A673 (cell line): ENCODE data around the gene ZBTB33. TPM values are rescaled to one million over a fixed set of nuclear protein-coding genes. Genes with fewer than 3 reads are reported as not detected.
A peak's percentile ranks its signal among the peaks of the same experiment; 100 is the strongest.

Experiments used
- BruUV-seq: library from RNA; stranded (reverse); fragments of 400-500 nt; replicated peaks from 2 replicates; lab custom pipeline; 2021; lab: Mats Ljungman, UMichigan
- CTCF ChIA-PET: fragments of 300-600 bp; sonication (Branson Sonifier 250); formaldehyde crosslinking; loops from one replicate; lab custom pipeline; 2022; ENCODE audit warnings: antibody characterized with exemption; lab: Charles Lee
- POLR2A ChIA-PET: fragments of 300-600 bp; sonication (Branson Sonifier 250); formaldehyde crosslinking; loops from one replicate; lab custom pipeline; 2022; ENCODE audit warnings: antibody characterized with exemption; ENCODE audit not compliant: low non-redundant PET; lab: Charles Lee
- DNase-seq: peaks from one replicate; pipeline ENCODE4 v3.0.0-alpha.2; 2015; ENCODE audit warnings: low spot score
- H3K27ac ChIP-seq: fragments of 200-600 bp; sonication (generic); 2 replicates; pipeline ENCODE4 v1.5.1; 2016; ENCODE audit warnings: mixed run types, low read depth, mild to moderate bottlenecking, mixed read lengths, antibody characterized with exemption, low read length; ENCODE audit not compliant: poor library complexity, severe bottlenecking
- H3K27me3 ChIP-seq: fragments of 200-600 bp; sonication (generic); replicated peaks from 2 replicates; pipeline ENCODE4 v1.6.1; 2017; ENCODE audit warnings: mixed run types, low read depth, mild to moderate bottlenecking, mixed read lengths, antibody characterized with exemption, low read length; ENCODE audit not compliant: insufficient read depth, poor library complexity
- H3K36me3 ChIP-seq: fragments of 200-600 bp; sonication (generic); 2 replicates; pipeline ENCODE4 v1.6.1; 2016; ENCODE audit warnings: mixed run types, mild to moderate bottlenecking, mixed read lengths, antibody characterized with exemption, low read length; ENCODE audit not compliant: insufficient read depth, poor library complexity, severe bottlenecking
- H3K4me1 ChIP-seq: fragments of 200-600 bp; sonication (generic); 2 replicates; pipeline ENCODE4 v1.6.1; 2017; ENCODE audit warnings: mixed run types, mild to moderate bottlenecking, mixed read lengths, antibody characterized with exemption, low read length; ENCODE audit not compliant: insufficient read depth, poor library complexity, severe bottlenecking
- H3K4me3 ChIP-seq: fragments of 200-600 bp; sonication (generic); 2 replicates; pipeline ENCODE4 v1.5.1; 2016; ENCODE audit warnings: low read depth, mixed run types, mild to moderate bottlenecking, mixed read lengths, low read length; ENCODE audit not compliant: poor library complexity, severe bottlenecking
- H3K9me3 ChIP-seq: fragments of 200-600 bp; sonication (generic); 2 replicates; pipeline ENCODE4 v1.6.1; 2016; ENCODE audit warnings: mixed run types, low read depth, mild to moderate bottlenecking, mixed read lengths, antibody characterized with exemption, low read length; ENCODE audit not compliant: poor library complexity, severe bottlenecking
- EZH2 ChIP-seq: fragments of 200-600 bp; sonication (generic); IDR thresholded peaks from 2 replicates; pipeline ENCODE4 v1.6.1; 2017; ENCODE audit warnings: borderline replicate concordance, low read depth, mild to moderate bottlenecking, mixed read lengths, antibody characterized with exemption, low read length; ENCODE audit not compliant: poor library complexity, severe bottlenecking
- intact Hi-C: fragments of 100-400 bp; cut with micrococcal nuclease; formaldehyde crosslinking; loops from one replicate; pipeline ENCODE4 v1.10.0; 2022; ENCODE audit not compliant: unreplicated experiment
- total RNA-seq: library from RNA; stranded (reverse); gene quantifications from 2 replicates; pipeline ENCODE4 v1.2.3, GENCODE V29; 2021
- TF ChIP-seq, protein P1 (sequence below): fragments of 300-800, 200-600 bp; sonication (generic); conservative IDR thresholded peaks from 2 replicates; pipeline ENCODE4 v1.5.1; 2017; ENCODE audit warnings: low read depth, mild to moderate bottlenecking, antibody characterized with exemption, low read length, moderate library complexity, mixed read lengths

ZBTB33 gene
- total RNA-seq, 1 experiment from 2014 or later, result 18.2 TPM

DNA sequence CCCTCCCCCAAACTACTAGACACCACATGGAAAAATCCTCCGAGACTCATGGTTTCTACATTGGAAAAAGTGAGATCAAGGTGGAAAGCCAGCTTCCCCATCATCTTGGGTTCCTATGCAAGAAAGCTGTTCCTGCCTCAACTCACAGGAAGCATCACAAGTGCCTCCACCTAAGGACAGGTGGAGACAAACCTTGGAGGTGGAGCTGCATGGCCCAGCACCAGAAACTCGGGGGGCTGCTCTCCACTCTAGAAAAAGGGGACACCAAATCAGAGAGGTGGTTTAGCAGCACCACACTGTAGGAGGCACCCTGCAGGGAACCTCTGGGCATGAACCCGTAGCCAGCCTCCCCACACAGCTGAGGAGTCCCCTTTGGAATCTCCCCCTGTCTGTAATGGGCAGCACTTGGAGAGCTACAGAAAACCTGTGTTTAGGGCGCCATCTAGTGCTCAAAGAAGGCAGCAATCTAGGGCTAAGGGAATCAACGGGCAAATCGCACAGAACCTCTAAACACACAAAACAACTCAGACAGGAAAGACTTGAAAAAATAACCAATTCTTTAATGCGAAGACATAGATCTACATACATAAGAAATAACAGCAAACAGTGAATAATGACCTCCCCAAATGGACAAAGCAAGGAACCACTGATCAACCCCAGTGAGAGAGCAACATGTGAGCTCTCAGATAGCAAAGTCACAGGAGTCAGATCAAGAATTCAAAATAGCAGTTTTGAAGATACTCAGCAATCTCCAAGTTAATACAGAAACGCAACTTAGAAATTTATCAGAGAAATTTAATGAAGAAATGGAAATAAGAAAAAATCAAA lies 37.0 kb upstream of the ZBTB33 start:
- Histone ChIP-seq H3K4me1 (no peaks in the 10 kb centered on the region), H3K36me3 (no peaks in the 10 kb centered on the region), H3K9me3 (no peaks in the 10 kb centered on the region), H3K4me3 (no peak overlapping the region), H3K27me3 (peaks cover 13% of the 10 kb centered on the region), H3K27ac (no peak overlapping the region)
- intact Hi-C loops, result loop anchor here (10.0 kb wide), 1 partner anchor 241 kb away; no protein-coding TSS in a partner anchor
- TF ChIP-seq, protein P1, sequence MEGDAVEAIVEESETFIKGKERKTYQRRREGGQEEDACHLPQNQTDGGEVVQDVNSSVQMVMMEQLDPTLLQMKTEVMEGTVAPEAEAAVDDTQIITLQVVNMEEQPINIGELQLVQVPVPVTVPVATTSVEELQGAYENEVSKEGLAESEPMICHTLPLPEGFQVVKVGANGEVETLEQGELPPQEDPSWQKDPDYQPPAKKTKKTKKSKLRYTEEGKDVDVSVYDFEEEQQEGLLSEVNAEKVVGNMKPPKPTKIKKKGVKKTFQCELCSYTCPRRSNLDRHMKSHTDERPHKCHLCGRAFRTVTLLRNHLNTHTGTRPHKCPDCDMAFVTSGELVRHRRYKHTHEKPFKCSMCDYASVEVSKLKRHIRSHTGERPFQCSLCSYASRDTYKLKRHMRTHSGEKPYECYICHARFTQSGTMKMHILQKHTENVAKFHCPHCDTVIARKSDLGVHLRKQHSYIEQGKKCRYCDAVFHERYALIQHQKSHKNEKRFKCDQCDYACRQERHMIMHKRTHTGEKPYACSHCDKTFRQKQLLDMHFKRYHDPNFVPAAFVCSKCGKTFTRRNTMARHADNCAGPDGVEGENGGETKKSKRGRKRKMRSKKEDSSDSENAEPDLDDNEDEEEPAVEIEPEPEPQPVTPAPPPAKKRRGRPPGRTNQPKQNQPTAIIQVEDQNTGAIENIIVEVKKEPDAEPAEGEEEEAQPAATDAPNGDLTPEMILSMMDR, result peak; percentile 88
- TF ChIP-seq EZH2, result no peak
- DNase-seq, result peak; percentile 76
- BruUV-seq, result no TSS peak
- POLR2A ChIA-PET, result no interaction called here
- CTCF ChIA-PET, result interaction anchor here (0.6 to 1.5 kb wide), 4 partner anchors 9 to 238 kb away, joined by 3 to 6 read pairs (median 4); no protein-coding TSS in a partner anchor

DNA sequence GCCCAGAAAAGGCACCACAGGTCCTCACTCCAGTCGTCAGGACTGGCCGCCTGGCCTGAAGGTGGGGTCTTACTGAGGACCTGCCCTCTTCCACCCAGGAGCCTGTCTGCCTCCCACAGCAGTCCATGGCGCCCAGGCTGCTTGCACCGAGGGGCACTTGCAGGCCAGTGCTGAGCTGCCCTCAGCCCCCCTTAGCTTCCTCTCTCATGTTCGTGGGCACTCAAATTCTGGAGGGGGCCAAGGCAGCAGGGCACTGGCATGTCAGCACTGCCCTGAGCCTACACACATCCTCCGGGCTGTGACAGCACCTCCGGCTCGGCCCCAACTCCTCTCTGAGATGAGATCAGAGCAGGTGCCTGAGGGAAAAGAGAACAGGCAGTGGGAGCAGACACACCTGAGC lies 27.2 kb upstream of the ZBTB33 start:
- ChIA-PET CTCF (no interaction called here), POLR2A (no interaction called here)
- intact Hi-C loops, result no loop called here
- Histone ChIP-seq H3K4me3 (no peak overlapping the region), H3K9me3 (no peaks in the 10 kb centered on the region), H3K36me3 (no peaks in the 10 kb centered on the region), H3K4me1 (no peaks in the 10 kb centered on the region), H3K27ac (no peak overlapping the region), H3K27me3 (no peaks in the 10 kb centered on the region)
- TF ChIP-seq, protein P1, result no peak
- no peak for TF ChIP-seq EZH2
- DNase-seq, result no peak
- no TSS peak for BruUV-seq

DNA sequence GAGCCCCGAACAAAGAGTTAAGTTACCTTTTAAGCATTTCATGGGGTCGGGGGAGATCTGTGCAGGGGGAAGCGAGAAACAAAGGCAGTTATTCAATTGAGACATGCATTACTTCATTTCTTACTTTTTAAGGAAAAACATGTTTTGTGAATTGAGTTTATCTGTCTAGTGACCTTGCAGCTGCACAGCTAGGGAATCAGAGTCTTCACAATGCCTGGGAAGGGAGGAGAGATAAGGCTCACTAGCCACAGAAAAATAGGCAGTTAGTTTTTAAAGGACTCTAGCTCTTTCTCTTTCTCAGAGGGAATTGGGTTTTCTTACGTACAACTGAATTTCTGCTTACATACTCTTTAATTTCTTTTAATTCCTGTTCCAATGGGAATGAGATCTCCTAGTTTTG lies 26.2 kb upstream of the ZBTB33 start:
- no peak for DNase-seq
- intact Hi-C loops, result no loop called here
- BruUV-seq, result no TSS peak
- TF ChIP-seq, protein P1, result no peak
- TF ChIP-seq EZH2, result no peak
- no peak overlapping the region for H3K4me3 ChIP-seq
- no peaks in the 10 kb centered on the region for H3K27me3 ChIP-seq
- no peaks in the 10 kb centered on the region for H3K9me3 ChIP-seq
- ChIA-PET CTCF (no interaction called here), POLR2A (no interaction called here)
- H3K4me1 ChIP-seq, result no peaks in the 10 kb centered on the region
- no peaks in the 10 kb centered on the region for H3K36me3 ChIP-seq
- no peak overlapping the region for H3K27ac ChIP-seq
